Panc1 (cell line): ENCODE results near the gene SLC19A1. TPM values are rescaled to one million over a fixed set of nuclear protein-coding genes. Genes with fewer than 3 reads are reported as not detected.
"Not testable (repeated sequence)": the region's sequence is repeated elsewhere in the genome, so short reads cannot be mapped to it uniquely, and the experiment has no call there.

ENCODE experiments used
- ATAC-seq: fragments of 200-7000 bp; cut with Tn5 transposase; 2 replicates; pipeline ENCODE4 v1.9.1; 2020; ENCODE audit warnings: mild to moderate bottlenecking, moderate library complexity
- BruUV-seq: library from RNA; stranded (reverse); fragments of 400-500 nt; replicated peaks from 2 replicates; lab custom pipeline; 2021; lab: Mats Ljungman, UMichigan
- CTCF ChIA-PET: fragments of 300-600 bp; sonication (Branson Sonifier 250); formaldehyde crosslinking; loops from one replicate; lab custom pipeline; 2022; ENCODE audit warnings: antibody characterized with exemption; lab: Charles Lee
- POLR2A ChIA-PET: fragments of 300-600 bp; sonication (Branson Sonifier 250); formaldehyde crosslinking; loops from one replicate; lab custom pipeline; 2022; ENCODE audit warnings: antibody characterized with exemption; lab: Charles Lee
- DNase-seq: peaks from one replicate; pipeline ENCODE4 v3.0.0-alpha.2; 2010; ENCODE audit warnings: low read depth, low spot score
- H3K27ac ChIP-seq: 2 replicates; pipeline ENCODE4 v1.5.1; 2011; ENCODE audit warnings: mild to moderate bottlenecking, low read length, inconsistent platforms
- H3K27me3 ChIP-seq: fragments of 200-500 bp; sonication (Bioruptor generic); 2 replicates; pipeline ENCODE4 v1.6.0; 2014; ENCODE audit warnings: low read length, inconsistent platforms; ENCODE audit not compliant: control insufficient read depth, insufficient read depth
- H3K36me3 ChIP-seq: fragments of 200-500 bp; sonication (Bioruptor generic); 2 replicates; pipeline ENCODE4 v1.5.1; 2014; ENCODE audit warnings: inconsistent platforms, mild to moderate bottlenecking, low read length, moderate library complexity; ENCODE audit not compliant: control insufficient read depth, insufficient read depth
- H3K4me1 ChIP-seq: 2 replicates; pipeline ENCODE4 v1.5.1; 2011; ENCODE audit warnings: inconsistent platforms, mild to moderate bottlenecking, low read length, moderate library complexity; ENCODE audit not compliant: control insufficient read depth, insufficient read depth
- H3K4me3 ChIP-seq, 2 experiments: 2 replicates each; pipeline ENCODE4 v1.5.1; 2011 to 2012; ENCODE audit warnings: low read depth in 2 of 2, low read length in 2 of 2, mild to moderate bottlenecking in 2 of 2, inconsistent platforms in 1 of 2, moderate library complexity in 1 of 2
- H3K9me3 ChIP-seq: fragments of 200-500 bp; sonication (Bioruptor generic); 2 replicates; pipeline ENCODE4 v1.5.1; 2014; ENCODE audit warnings: low read depth, mild to moderate bottlenecking, inconsistent platforms, low read length, moderate library complexity; ENCODE audit not compliant: control insufficient read depth, insufficient read depth
- POLR2AphosphoS5 ChIP-seq: IDR thresholded peaks from 2 replicates; pipeline ENCODE4 v1.6.1; 2012; ENCODE audit warnings: mild to moderate bottlenecking, low read depth, low read length, moderate library complexity
- SIN3A ChIP-seq: IDR thresholded peaks from 2 replicates; pipeline ENCODE4 v1.6.1; 2012; ENCODE audit warnings: low read depth, mild to moderate bottlenecking, low read length, moderate library complexity, borderline replicate concordance; ENCODE audit not compliant: insufficient read depth
- TCF7L2 ChIP-seq: IDR thresholded peaks from 2 replicates; pipeline ENCODE4 v1.6.1; 2011; ENCODE audit warnings: mild to moderate bottlenecking, low read depth, low read length, inconsistent platforms
- in situ Hi-C: cut with HindIII; loops from 2 replicates; pipeline ENCODE4 v1.10.0; 2016; ENCODE audit warnings: low sequenced_read_pairs, low pct_unique_long_range_greater_than_20kb
- intact Hi-C: fragments of 100-400 bp; cut with micrococcal nuclease; formaldehyde crosslinking; loops from one replicate; pipeline ENCODE4 v1.10.0; 2022; ENCODE audit not compliant: unreplicated experiment
- total RNA-seq: library from RNA; stranded (reverse); gene quantifications from one replicate; pipeline ENCODE4 v1.2.1, GENCODE V29; 2021; ENCODE audit not compliant: unreplicated experiment
- TF ChIP-seq, protein P1 (sequence below): fragments of 450-650 bp; IDR thresholded peaks from 2 replicates; pipeline ENCODE4 v1.5.1; 2017; ENCODE audit warnings: mild to moderate bottlenecking
- TF ChIP-seq, protein P2 (sequence below), 2 experiments: IDR thresholded peaks; 2 replicates each; pipeline ENCODE4 v1.6.1; 2011 to 2012; ENCODE audit warnings: low read depth in 2 of 2, control low read depth in 1 of 2, low read length in 1 of 2, mild to moderate bottlenecking in 1 of 2, moderate library complexity in 1 of 2; ENCODE audit not compliant: insufficient read depth in 1 of 2

Gene SLC19A1
- total RNA-seq, 1 experiment from 2014 or later, result 24.5 TPM

DNA sequence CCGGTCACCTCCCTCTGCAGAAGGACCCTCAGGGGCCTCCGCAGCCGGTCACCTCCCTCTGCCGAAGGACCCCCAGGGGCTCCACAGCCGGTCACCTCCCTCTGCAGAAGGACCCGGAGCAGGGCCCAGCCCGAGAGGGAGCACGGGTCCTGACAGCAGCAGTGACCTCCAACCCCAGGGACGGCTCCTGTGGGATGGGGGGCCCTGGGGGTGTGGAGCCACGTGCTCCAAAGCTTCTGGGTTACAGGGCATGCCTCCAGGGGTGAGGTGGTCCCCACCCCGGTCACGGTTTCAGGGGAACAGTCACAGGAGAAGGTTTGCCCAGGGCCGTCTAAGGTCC lies 40.3 kb downstream of the SLC19A1 start:
- 0 out of 2 replicates have a peak, but pooled peaks have one; percentile 9 for TF ChIP-seq POLR2AphosphoS5
- TF ChIP-seq, protein P1, sequence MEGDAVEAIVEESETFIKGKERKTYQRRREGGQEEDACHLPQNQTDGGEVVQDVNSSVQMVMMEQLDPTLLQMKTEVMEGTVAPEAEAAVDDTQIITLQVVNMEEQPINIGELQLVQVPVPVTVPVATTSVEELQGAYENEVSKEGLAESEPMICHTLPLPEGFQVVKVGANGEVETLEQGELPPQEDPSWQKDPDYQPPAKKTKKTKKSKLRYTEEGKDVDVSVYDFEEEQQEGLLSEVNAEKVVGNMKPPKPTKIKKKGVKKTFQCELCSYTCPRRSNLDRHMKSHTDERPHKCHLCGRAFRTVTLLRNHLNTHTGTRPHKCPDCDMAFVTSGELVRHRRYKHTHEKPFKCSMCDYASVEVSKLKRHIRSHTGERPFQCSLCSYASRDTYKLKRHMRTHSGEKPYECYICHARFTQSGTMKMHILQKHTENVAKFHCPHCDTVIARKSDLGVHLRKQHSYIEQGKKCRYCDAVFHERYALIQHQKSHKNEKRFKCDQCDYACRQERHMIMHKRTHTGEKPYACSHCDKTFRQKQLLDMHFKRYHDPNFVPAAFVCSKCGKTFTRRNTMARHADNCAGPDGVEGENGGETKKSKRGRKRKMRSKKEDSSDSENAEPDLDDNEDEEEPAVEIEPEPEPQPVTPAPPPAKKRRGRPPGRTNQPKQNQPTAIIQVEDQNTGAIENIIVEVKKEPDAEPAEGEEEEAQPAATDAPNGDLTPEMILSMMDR, result no peak
- intact Hi-C loops, result no loop called here
- ATAC-seq (no peak), DNase-seq (no peak)
- no peaks in the 10 kb centered on the region; the same call in none of the 2 replicates for H3K36me3 ChIP-seq
- 0 out of 2 replicates have a peak, but pooled peaks cover 3% of the 10 kb centered on the region for H3K4me1 ChIP-seq
- BruUV-seq, result no TSS peak
- H3K27ac ChIP-seq, result no peak overlapping the region
- H3K27me3 ChIP-seq, result no peaks in the 10 kb centered on the region
- CTCF ChIA-PET, result no interaction called here
- in situ Hi-C loops, result no loop called here
- H3K9me3 ChIP-seq, result no peaks in the 10 kb centered on the region
- no peak overlapping the region for H3K4me3 ChIP-seq
- POLR2A ChIA-PET, result no interaction called here

DNA sequence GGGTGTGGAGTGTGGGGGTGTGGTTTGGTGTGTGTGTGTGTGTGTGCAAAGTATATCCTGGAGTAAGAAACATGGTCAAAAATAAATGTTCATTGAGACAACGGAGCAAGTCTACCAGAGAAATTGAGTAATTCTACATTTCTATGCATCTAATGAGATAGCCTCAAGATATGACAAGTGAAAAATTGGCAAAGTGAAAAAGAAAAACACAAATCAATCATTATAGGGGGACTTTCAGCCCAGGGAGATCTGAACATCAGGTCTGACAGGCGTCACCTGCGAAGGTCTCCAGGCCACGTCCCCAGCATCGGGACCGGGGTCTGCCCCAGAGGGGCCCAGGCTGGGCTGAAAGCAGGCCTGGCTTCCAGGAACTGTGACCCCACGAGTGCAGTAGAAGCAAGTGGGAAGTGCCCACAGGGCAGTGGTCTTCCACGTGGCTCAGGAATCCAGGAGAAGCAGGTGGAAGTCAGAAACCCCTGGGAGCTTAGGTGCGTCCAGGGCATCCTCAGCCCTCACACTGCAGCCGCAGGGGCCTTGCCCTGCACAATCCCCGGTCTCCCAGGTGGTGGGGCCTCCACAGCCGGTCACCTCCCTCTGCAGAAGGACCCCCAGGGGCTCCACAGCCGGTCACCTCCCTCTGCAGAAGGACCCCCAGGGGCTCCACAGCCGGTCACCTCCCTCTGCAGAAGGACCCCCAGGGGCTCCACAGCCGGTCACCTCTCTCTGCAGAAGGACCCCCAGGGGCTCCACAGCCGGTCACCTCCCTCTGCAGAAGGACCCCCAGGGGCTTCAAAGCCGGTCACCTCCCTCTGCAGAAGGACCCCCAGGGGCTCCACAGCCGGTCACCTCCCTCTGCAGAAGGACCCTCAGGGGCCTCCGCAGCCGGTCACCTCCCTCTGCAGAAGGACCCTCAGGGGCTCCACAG lies 40.9 kb downstream of the SLC19A1 start:
- ATAC-seq, H3K4me1 ChIP-seq, intact Hi-C loops, H3K4me3 ChIP-seq, DNase-seq, POLR2A ChIA-PET, H3K27me3 ChIP-seq, in situ Hi-C loops, H3K27ac ChIP-seq, BruUV-seq, H3K9me3 ChIP-seq, CTCF ChIA-PET, H3K36me3 ChIP-seq: not testable (repeated sequence)

DNA sequence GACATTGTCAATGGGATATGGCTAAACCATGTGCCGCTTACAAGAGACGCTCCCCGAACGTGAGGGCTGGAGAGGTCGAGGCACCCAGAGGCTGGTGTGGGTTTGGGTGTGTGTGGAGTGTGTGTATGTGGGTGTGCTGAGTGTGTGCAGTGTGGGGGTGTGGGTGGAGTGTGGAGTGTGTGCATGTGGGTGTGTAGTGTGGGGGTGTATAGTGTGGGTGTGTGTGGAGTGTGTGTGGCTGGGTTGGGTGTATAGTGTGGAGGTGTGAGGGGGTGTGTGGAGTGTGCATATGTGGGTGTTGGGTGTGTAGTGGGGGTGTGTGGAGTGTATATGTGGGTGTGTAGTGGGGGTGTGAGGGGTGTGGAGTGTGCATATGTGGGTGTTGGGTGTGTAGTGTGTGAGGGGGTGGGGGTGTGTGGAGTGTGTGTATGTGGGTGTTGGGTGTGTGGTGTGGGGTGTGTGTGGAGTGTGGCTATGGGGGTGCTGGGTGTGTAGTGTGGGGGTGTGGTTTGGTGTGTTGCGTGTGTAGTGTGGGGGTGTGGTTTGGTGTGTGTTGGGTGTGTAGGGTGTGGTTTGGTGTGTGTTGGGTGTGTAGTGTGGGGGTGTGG lies 42.2 kb downstream of the SLC19A1 start:
- in situ Hi-C loops, result no loop called here

More for the DNA sequence above, 42.2 kb downstream of the SLC19A1 start:
- ChIA-PET CTCF (no interaction called here), POLR2A (no interaction called here)
- Histone ChIP-seq H3K9me3 (no peaks in the 10 kb centered on the region), H3K27ac (no peak overlapping the region), H3K4me3 (no peak overlapping the region), H3K27me3 (no peaks in the 10 kb centered on the region), H3K4me1 (no peaks in the 10 kb centered on the region), H3K36me3 (no peaks in the 10 kb centered on the region; the same call in 1 of the 2 replicates)
- no peak for ATAC-seq
- TF ChIP-seq, protein P2, sequence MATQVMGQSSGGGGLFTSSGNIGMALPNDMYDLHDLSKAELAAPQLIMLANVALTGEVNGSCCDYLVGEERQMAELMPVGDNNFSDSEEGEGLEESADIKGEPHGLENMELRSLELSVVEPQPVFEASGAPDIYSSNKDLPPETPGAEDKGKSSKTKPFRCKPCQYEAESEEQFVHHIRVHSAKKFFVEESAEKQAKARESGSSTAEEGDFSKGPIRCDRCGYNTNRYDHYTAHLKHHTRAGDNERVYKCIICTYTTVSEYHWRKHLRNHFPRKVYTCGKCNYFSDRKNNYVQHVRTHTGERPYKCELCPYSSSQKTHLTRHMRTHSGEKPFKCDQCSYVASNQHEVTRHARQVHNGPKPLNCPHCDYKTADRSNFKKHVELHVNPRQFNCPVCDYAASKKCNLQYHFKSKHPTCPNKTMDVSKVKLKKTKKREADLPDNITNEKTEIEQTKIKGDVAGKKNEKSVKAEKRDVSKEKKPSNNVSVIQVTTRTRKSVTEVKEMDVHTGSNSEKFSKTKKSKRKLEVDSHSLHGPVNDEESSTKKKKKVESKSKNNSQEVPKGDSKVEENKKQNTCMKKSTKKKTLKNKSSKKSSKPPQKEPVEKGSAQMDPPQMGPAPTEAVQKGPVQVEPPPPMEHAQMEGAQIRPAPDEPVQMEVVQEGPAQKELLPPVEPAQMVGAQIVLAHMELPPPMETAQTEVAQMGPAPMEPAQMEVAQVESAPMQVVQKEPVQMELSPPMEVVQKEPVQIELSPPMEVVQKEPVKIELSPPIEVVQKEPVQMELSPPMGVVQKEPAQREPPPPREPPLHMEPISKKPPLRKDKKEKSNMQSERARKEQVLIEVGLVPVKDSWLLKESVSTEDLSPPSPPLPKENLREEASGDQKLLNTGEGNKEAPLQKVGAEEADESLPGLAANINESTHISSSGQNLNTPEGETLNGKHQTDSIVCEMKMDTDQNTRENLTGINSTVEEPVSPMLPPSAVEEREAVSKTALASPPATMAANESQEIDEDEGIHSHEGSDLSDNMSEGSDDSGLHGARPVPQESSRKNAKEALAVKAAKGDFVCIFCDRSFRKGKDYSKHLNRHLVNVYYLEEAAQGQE (IDR thresholded peaks at IDR 0.05; ENCODE audit: insufficient read depth in 1 of 2, low read depth in 2 of 2, low read length in 1 of 2), result no peak
- TF ChIP-seq SIN3A (no peak), POLR2AphosphoS5 (no peak), TCF7L2 (no peak)
- TF ChIP-seq, protein P1, result no peak
- no TSS peak for BruUV-seq
- DNase-seq, result no peak
- intact Hi-C loops, result no loop called here
